PFSK-1 (cell line): ENCODE results near the gene MRAP.

ENCODE experiments used
- POLR2AphosphoS5 ChIP-seq: IDR thresholded peaks from 2 replicates; pipeline ENCODE4 v1.6.1; 2012; ENCODE audit warnings: low read depth, mild to moderate bottlenecking, control low read depth, low read length, moderate library complexity
- REST ChIP-seq, 2 experiments: IDR thresholded peaks; 2 replicates each; pipeline versions ENCODE4 v1.6.1 to v1.8.0; 2011 to 2012; ENCODE audit warnings: low read depth in 2 of 2, low read length in 2 of 2, control low read depth in 1 of 2, inconsistent platforms in 1 of 2, mild to moderate bottlenecking in 1 of 2, moderate library complexity in 1 of 2; ENCODE audit not compliant: insufficient read depth in 1 of 2
- TAF1 ChIP-seq: IDR thresholded peaks from 2 replicates; pipeline ENCODE4 v1.6.1; 2012; ENCODE audit warnings: low read length, control low read depth, borderline replicate concordance; ENCODE audit not compliant: insufficient read depth

GRCh38 chr21:32347351-32347750, 48.7 kb downstream of the MRAP start:
- TF ChIP-seq POLR2AphosphoS5 (no peak), TAF1 (no peak), REST (IDR thresholded peaks at IDR 0.05; ENCODE audit: insufficient read depth in 1 of 2, low read depth in 2 of 2, low read length in 2 of 2) (no peak)
